HG02571 (cell line): Measurements from ENCODE around the gene ZNF324B.
"Not testable (repeated sequence)": the region's sequence is repeated elsewhere in the genome, so short reads cannot be mapped to it uniquely, and the experiment has no call there.

Source experiments
- ATAC-seq: cut with Tn5 transposase; IDR thresholded peaks from one replicate; pipeline ENCODE4 v1.9.1; 2021; ENCODE audit warnings: mild to moderate bottlenecking, moderate library complexity; ENCODE audit not compliant: unreplicated experiment

ZNF324B gene

DNA sequence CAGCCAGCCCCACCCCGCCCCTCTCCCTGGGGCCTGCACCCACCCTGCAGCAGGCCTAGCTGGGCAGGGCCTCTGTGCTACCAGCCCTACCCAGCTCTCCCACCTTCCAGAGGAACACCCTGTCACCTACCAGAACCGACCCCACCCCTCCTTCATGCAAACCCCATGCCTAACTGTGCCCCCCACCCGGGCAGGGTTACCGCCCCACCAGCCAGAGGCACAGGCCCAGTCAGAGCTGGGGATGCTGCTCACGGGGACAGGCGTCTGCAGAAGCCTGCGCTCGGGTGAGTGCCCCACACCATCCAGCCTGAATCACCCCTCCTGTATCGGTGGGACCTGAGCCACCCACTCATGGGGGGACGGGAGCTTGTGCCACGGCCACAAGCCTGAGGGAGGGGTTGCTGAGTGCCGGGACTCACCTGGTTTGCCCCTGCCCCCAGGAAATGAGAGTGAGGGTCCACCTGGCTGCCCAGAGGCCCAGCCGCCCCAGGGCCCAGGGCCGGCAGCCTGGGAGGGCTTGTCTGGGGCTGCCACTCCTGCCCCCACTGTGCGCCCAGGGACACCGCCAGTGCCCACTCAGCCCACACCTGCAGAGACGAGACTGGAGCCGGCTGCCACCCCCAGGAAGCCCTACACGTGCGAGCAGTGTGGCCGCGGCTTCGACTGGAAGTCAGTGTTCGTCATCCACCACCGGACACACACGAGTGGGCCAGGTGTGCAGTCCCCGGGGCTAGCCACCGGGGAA lies 28.5 kb downstream of the ZNF324B start:
- ATAC-seq, result no peak

DNA sequence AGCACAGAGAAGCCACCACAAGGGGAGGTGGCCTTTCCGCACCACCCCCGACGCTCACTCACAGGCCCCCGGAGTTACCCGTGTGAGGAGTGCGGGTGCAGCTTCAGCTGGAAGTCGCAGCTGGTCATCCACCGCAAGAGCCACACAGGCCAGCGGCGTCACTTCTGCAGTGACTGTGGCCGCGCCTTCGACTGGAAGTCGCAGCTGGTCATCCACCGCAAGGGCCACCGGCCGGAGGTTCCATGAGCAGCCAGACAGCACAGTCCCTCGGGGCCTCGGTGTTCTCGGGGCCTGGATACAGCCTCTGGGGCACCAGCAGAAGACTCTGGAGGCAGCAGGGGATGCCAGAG lies 29.0 kb downstream of the ZNF324B start:
- no peak for ATAC-seq

DNA sequence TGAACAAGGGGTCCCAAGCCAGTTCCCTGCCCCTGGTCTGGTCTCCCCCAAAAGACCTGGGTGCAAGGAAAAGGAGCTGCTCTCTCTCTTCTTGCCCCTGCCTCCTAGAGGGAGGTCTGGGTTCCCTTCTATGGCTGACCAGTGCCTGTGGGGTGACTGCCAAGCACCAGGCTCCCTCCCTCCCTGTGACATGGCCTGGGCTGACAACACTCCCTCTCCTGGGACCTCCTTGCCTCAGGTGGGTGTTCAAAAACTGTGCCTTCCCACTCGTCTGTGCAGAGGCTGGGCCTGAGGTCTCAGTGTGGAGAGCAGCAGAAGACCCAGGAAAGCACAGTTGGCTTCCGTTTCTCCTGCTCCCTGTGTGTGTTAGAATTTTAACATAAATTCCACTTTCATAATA lies 29.4 kb downstream of the ZNF324B start:
- ATAC-seq, result no peak

DNA sequence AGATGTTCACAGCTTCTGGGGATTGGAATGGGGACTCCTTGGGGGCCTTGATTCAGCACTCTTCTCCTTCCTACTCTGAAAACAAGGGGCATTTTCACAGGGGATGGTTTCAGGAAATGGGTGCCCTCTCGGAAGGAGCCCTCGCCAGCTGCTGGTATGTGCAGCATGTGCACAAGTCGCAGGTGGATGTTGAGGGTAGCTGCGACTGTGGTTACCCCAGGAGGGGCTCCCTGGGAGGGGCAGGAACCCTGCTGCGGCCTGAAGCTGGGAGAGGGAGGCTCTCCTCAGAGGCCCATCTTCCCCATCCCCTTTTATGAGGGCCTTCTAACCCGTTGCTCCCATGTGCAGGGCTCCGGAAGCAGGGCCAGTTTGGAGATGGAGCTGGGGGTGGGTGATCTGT lies 30.9 kb downstream of the ZNF324B start:
- ATAC-seq, result no peak

DNA sequence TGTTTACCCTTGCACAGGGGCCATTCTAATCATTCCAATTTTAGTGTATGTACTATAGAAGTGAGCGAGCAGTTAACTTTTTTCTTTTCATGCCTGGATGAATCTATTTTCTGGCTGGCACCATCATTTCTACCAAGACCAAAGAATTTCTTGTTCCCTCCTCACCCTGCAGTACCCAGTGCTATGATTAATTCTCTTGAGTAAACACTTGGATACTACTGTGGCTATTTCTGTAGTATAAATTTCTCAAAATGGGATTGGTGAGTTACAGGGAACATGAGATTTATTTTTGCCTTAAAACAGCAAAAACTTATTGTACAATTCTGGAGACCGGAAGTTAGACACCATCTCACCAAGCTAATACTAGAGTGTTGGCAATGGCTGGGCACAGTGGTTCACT lies 32.4 kb downstream of the ZNF324B start:
- no peak for ATAC-seq

DNA sequence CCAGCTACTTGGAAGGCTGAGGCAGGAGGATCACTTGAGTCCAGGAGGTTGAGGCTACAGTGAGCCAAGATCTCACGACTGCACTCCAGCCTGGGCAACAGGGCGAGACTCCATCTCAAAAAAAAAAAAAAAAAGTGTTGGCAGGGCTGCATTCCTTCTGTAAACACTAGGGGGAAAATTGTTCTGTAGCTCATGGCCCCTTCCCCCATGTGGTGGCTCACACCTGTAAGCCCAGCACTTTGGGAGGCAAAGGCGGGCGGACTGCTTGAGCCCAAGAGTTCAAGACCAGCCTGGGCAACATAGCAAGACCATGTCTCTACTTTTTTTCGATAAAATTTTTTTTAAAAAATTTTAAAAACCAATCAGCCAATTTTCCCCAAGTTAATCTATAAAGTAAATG lies 32.9 kb downstream of the ZNF324B start:
- ATAC-seq, result not testable (repeated sequence)

DNA sequence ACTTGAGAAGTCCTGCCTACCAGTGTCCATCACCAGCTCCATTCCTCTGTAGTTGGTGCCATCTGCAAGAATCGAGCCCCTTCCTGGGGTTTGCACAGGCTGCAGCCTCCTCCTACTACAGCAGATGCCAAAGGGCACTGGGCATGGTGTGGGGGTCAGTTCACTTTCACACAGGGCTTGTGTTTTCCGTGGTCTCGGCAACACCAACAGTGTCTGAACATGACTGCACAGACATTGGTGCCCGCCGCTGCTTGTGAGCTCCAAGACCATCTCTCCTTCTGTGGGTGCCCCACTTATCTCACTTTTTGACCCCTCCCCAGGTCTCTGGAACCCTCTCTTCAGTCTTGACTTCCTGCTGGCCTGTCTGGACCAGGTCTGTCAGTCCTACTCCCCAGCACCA lies 40.0 kb downstream of the ZNF324B start:
- ATAC-seq, result no peak

DNA sequence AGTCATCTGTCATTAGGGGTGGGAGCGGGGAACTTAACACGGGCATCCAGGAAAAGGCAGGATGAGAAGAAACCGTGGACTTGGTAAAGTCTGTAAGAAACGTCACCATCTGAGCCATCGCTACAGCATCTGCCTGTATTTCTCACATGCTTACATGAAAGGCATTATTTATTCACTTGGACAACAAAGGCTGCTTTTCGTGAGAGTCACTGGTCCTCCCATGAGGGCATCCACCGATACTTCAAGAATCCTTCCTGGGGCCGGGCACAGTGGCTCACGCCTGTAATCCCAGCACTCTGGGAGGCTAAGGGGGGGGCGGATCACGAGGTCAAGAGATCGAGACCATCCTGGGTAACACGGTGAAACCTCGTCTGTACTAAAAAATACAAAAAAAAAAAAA lies 40.8 kb downstream of the ZNF324B start:
- ATAC-seq, result no peak

DNA sequence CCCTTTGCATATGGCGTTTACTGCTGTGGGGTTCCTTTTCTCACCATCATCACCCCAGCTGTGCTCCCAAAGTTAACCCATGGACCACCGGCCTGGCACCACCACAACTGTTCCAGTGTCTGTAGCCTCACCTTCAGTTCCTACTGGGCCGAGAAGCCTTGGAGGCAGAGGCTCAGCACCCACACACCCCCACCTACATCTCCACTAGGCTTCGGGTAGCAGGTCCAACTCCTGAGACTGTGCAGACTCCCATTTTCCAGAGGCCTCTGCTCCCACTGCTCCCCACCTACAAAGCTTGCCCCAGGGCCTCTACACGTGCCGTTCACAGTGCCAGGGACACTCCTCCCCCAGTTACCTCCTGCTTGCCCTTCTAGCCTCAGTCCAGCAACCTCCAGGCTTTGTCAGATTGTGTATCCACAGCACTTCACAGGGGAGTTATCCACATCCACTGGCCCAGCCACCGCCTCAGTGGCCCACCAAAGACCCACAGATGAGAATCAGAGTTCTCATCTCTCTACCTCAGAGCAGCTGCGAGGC lies 46.3 kb downstream of the ZNF324B start:
- no peak for ATAC-seq

DNA sequence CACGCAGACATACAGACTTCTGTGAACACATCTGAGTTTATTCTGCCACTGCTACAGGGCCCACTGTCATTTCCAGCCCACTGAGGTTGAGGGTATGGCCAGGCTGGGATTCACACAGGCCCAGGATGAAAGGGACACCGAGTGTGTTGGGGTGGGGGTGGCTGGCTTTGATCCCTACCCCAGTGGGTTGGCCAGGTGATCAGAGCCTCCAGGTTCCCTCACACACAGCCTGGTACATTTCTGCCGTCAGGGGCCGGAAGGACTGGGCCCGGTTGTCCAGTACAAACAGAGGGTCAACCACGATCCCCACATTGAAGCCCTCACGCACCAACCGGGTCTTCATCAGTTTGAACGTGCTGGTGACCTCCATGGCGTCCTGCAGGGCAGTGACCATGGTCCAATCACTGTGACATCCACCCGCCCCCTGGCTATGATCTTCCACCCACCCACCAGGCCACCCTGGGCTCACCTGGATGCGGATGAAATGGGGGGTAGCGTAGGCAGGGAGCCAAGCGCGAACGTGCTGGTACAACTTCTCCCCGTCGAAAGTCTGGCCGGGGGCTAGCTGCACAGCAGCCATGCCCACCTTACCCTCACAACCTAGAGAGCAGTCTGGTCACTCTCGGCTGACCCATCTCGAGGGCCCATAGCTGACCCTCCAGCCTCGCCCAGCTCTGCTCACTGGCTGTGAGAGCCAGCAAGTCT lies 47.0 kb downstream of the ZNF324B start:
- no peak for ATAC-seq

DNA sequence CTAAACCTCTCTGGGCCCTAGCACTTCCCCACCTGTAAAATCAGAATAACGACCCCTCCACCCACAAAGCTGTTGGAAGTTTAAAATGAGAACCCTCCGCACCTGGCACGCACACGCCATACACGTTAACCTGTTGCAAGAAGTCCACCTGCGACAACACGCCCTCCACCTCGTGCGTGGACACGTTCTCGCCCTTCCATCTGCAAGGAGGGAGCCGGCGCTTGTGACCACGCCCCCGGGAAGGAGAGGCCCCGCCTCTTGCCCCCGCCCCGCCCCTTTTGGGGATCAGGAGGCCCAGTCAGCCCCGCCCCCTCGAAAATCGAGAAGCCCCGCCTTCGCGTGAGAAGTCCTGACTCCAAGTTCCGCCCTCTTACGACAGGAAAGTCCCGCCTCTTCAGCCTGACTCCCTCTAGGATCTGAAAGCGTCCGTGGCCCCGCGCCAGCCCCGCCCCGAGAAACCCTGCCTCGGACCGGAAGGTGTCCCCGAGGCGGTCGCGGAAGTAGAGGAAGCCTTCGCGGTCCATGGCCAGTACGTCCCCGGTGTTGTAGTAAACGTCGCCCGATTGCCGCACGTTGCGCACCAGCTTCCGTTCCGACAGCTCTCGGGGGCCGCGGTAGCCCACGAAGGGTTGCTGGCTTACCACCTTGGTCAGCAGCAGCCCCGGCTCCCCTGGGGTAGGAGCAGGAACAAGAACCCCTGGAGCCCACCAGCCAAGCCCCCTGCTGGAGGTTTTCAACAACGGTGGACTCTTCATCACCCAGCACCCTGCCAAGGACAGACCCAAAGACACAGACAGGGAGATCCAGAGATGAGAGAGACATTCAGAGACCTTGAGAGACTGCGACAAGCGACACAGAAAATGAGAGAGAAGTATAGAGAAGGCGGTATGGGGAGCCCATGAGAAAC lies 47.9 kb downstream of the ZNF324B start:
- peak; percentile 84 for ATAC-seq

DNA sequence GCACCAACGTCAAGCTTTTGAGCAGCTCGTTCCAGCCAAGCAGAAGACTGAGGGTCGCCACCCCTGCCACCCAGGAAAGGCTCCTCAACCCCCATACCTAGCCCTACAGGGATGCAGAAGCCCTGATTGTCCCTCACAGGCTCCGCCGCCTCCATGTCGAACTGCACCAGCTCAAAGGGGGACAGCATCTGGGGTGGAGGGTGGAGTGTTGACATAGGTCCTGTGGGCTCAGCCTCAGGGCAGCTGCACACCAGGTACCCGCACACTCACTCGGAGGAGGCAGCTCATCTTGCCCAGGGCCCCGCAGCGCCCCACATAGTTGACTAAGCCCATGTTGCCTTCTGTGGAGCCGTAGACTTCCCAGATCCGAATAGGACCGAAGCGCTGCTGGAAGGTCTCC lies 48.8 kb downstream of the ZNF324B start:
- ATAC-seq, result no peak
